ENCODE data around the gene KLHL29. TPM values are rescaled to one million over a fixed set of nuclear protein-coding genes. Genes with fewer than 3 reads are reported as not detected.

Gene KLHL29
- total RNA-seq, 1 experiment from 2014 or later, result 16.7 TPM

DNA sequence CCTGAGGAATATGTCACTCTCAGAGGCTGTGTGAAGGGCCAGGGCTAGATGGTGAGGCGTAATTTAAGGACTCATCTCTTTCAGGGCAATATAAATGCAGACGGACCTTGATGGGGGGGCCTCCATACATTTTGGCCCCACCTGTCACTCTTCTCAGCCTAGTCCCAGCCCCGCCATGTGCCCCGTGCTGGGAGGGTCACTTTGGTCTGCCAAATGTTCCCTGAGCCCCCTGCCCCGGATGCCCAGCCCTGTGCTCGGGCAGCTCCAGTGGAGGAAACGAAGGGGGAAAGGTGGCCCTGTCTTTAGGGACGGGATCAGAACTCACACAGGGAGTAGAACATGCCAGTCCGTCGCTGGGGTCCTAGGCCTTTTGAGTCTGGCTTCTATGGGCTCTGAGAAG, 168.6 kb downstream of the KLHL29 start:
- Histone ChIP-seq H3K4me3 (replicated peaks in 1 of 2; ENCODE audit: low read depth in 1 of 2, low read length in 2 of 2) (no peak overlapping the region), H4K20me1 (ENCODE audit: insufficient read depth) (no peaks in the 10 kb centered on the region), H3K4me2 (ENCODE audit: low read length) (no peak overlapping the region), H3K4me1 (ENCODE audit: control insufficient read depth in 1 of 2, insufficient read depth in 2 of 2, low read length in 2 of 2) (no peaks in the 10 kb centered on the region), H3K9me2 (ENCODE audit: insufficient read depth) (no peaks in the 10 kb centered on the region), H3K9me3 (ENCODE audit: control insufficient read depth in 1 of 2, insufficient read depth in 1 of 2, low read depth in 1 of 2, low read length in 2 of 2) (no peaks in the 10 kb centered on the region), H3K27ac (ENCODE audit: low read depth, low read length) (no peak overlapping the region), H2AFZ (ENCODE audit: low read depth, low read length, poor library complexity, severe bottlenecking) (no peak overlapping the region), H3K79me2 (ENCODE audit: insufficient read depth, low read length) (no peaks in the 10 kb centered on the region), H3K27me3 (ENCODE audit: insufficient read depth, low read length) (no peaks in the 10 kb centered on the region), H3K9ac (ENCODE audit: low read length) (no peak overlapping the region), H3K36me3 (ENCODE audit: control insufficient read depth in 1 of 2, insufficient read depth in 2 of 2, low read length in 2 of 2) (no peaks in the 10 kb centered on the region)
- POLR2A ChIA-PET, result no interaction called here
- DNase-seq (ENCODE audit: low read depth, low spot score), result no peak
- intact Hi-C loops (cut with micrococcal nuclease), result no loop called here
- CTCF ChIA-PET, result no interaction called here
- RAD21 ChIA-PET (ENCODE audit: low non-redundant PET in 1 of 2, low total read pairs in 2 of 2, uncharacterized antibody in 2 of 2, unreplicated experiment in 2 of 2), result no interaction called here
- no peak for ATAC-seq
- TF ChIP-seq SP1 (IDR thresholded peaks at IDR 0.05; ENCODE audit: low read depth) (no peak), SRF (IDR thresholded peaks at IDR 0.05; ENCODE audit: low read depth) (no peak), FOSL1 (IDR thresholded peaks at IDR 0.05; ENCODE audit: low read depth) (no peak), POLR2A (IDR thresholded peaks at IDR 0.05; ENCODE audit: borderline replicate concordance, extremely low read depth, insufficient read depth, insufficient read length) (no peak), POLR2AphosphoS5 (IDR thresholded peaks at IDR 0.05; ENCODE audit: low read depth, low read length) (no peak), EZH2 (IDR thresholded peaks at IDR 0.05) (no peak), CEBPB (IDR thresholded peaks at IDR 0.05; ENCODE audit: low read depth) (no peak), EZH2phosphoT487 (IDR thresholded peaks at IDR 0.05; ENCODE audit: borderline replicate concordance) (no peak), EGR1 (IDR thresholded peaks at IDR 0.05; ENCODE audit: low read depth) (no peak)
- TF ChIP-seq, protein P1, sequence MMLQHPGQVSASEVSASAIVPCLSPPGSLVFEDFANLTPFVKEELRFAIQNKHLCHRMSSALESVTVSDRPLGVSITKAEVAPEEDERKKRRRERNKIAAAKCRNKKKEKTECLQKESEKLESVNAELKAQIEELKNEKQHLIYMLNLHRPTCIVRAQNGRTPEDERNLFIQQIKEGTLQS (IDR thresholded peaks at IDR 0.05), result no peak
- TF ChIP-seq, protein P2, sequence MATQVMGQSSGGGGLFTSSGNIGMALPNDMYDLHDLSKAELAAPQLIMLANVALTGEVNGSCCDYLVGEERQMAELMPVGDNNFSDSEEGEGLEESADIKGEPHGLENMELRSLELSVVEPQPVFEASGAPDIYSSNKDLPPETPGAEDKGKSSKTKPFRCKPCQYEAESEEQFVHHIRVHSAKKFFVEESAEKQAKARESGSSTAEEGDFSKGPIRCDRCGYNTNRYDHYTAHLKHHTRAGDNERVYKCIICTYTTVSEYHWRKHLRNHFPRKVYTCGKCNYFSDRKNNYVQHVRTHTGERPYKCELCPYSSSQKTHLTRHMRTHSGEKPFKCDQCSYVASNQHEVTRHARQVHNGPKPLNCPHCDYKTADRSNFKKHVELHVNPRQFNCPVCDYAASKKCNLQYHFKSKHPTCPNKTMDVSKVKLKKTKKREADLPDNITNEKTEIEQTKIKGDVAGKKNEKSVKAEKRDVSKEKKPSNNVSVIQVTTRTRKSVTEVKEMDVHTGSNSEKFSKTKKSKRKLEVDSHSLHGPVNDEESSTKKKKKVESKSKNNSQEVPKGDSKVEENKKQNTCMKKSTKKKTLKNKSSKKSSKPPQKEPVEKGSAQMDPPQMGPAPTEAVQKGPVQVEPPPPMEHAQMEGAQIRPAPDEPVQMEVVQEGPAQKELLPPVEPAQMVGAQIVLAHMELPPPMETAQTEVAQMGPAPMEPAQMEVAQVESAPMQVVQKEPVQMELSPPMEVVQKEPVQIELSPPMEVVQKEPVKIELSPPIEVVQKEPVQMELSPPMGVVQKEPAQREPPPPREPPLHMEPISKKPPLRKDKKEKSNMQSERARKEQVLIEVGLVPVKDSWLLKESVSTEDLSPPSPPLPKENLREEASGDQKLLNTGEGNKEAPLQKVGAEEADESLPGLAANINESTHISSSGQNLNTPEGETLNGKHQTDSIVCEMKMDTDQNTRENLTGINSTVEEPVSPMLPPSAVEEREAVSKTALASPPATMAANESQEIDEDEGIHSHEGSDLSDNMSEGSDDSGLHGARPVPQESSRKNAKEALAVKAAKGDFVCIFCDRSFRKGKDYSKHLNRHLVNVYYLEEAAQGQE (IDR thresholded peaks at IDR 0.05; ENCODE audit: low read depth), result no peak
- TF ChIP-seq, protein P3, sequence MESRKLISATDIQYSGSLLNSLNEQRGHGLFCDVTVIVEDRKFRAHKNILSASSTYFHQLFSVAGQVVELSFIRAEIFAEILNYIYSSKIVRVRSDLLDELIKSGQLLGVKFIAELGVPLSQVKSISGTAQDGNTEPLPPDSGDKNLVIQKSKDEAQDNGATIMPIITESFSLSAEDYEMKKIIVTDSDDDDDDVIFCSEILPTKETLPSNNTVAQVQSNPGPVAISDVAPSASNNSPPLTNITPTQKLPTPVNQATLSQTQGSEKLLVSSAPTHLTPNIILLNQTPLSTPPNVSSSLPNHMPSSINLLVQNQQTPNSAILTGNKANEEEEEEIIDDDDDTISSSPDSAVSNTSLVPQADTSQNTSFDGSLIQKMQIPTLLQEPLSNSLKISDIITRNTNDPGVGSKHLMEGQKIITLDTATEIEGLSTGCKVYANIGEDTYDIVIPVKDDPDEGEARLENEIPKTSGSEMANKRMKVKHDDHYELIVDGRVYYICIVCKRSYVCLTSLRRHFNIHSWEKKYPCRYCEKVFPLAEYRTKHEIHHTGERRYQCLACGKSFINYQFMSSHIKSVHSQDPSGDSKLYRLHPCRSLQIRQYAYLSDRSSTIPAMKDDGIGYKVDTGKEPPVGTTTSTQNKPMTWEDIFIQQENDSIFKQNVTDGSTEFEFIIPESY (IDR thresholded peaks at IDR 0.05; ENCODE audit: extremely low read depth, insufficient replicate concordance, low read length), result no peak
- TF ChIP-seq, protein P4, sequence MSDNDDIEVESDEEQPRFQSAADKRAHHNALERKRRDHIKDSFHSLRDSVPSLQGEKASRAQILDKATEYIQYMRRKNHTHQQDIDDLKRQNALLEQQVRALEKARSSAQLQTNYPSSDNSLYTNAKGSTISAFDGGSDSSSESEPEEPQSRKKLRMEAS (IDR thresholded peaks at IDR 0.05), result no peak
- BruUV-seq (replicated peaks), result no TSS peak
